H9 (cell line): ENCODE results near the gene ROBO1. TPM values are rescaled to one million over a fixed set of nuclear protein-coding genes. Genes with fewer than 3 reads are reported as not detected.

Source experiments
- DNase-seq: peaks from one replicate; pipeline ENCODE4 v3.0.0-alpha.2; 2017
- H2AFZ ChIP-seq: one replicate; pipeline ENCODE4 v1.6.1; 2013; ENCODE audit warnings: mild to moderate bottlenecking, low read length, control low read depth, moderate library complexity
- H2AK5ac ChIP-seq: 2 replicates; pipeline ENCODE4 v1.6.1; 2013; ENCODE audit warnings: low read length, control low read depth, mixed read lengths; ENCODE audit not compliant: insufficient read length
- H2BK120ac ChIP-seq: one replicate; pipeline ENCODE4 v1.6.1; 2013; ENCODE audit warnings: low read depth, mild to moderate bottlenecking, low read length, control low read depth, inconsistent platforms; ENCODE audit not compliant: poor library complexity, severe bottlenecking
- H2BK12ac ChIP-seq: 2 replicates; pipeline ENCODE4 v1.6.1; 2013; ENCODE audit warnings: low read length, control low read depth, mixed read lengths, low read depth; ENCODE audit not compliant: insufficient read length
- H2BK15ac ChIP-seq: 2 replicates; pipeline ENCODE4 v1.6.1; 2013; ENCODE audit warnings: low read depth, low read length, control low read depth
- H2BK20ac ChIP-seq: one replicate; pipeline ENCODE4 v1.6.1; 2013; ENCODE audit warnings: low read depth, mild to moderate bottlenecking, low read length, control low read depth, inconsistent platforms; ENCODE audit not compliant: poor library complexity, severe bottlenecking
- H2BK5ac ChIP-seq: 2 replicates; pipeline ENCODE4 v1.6.1; 2013; ENCODE audit warnings: low read length, control low read depth, mixed read lengths; ENCODE audit not compliant: insufficient read length
- H3K14ac ChIP-seq: 2 replicates; pipeline ENCODE4 v1.6.1; 2013; ENCODE audit warnings: low read length, control low read depth; ENCODE audit not compliant: insufficient read depth
- H3K18ac ChIP-seq: 2 replicates; pipeline ENCODE4 v1.6.1; 2013; ENCODE audit warnings: low read depth, mild to moderate bottlenecking, mixed read lengths, low read length, control low read depth; ENCODE audit not compliant: insufficient read length
- H3K23ac ChIP-seq: 2 replicates; pipeline ENCODE4 v1.6.1; 2013; ENCODE audit warnings: low read length, control low read depth, mixed read lengths, low read depth; ENCODE audit not compliant: insufficient read length
- H3K23me2 ChIP-seq: 2 replicates; pipeline ENCODE4 v1.6.1; 2013; ENCODE audit warnings: low read depth, mild to moderate bottlenecking, mixed read lengths, low read length, control low read depth; ENCODE audit not compliant: insufficient read length, poor library complexity, severe bottlenecking
- H3K27ac ChIP-seq: 2 replicates; pipeline ENCODE4 v1.5.1; 2013; ENCODE audit warnings: low read length, control low read depth, mixed read lengths, low read depth; ENCODE audit not compliant: insufficient read length
- H3K27me3 ChIP-seq: 2 replicates; pipeline ENCODE4 v1.6.1; 2013; ENCODE audit warnings: low read length, control low read depth, inconsistent platforms; ENCODE audit not compliant: insufficient read depth
- H3K4ac ChIP-seq: 2 replicates; pipeline ENCODE4 v1.6.1; 2013; ENCODE audit warnings: low read depth, mild to moderate bottlenecking, control low read depth, inconsistent platforms, low read length, moderate library complexity
- H3K4me1 ChIP-seq: 2 replicates; pipeline ENCODE4 v1.6.1; 2013; ENCODE audit warnings: low read length, control low read depth, inconsistent platforms; ENCODE audit not compliant: insufficient read depth
- H3K4me2 ChIP-seq: 2 replicates; pipeline ENCODE4 v1.6.1; 2013; ENCODE audit warnings: low read length, control low read depth, mixed read lengths; ENCODE audit not compliant: insufficient read length, insufficient read depth
- H3K56ac ChIP-seq: 2 replicates; pipeline ENCODE4 v1.6.1; 2013; ENCODE audit warnings: low read depth, mild to moderate bottlenecking, mixed read lengths, low read length, control low read depth; ENCODE audit not compliant: insufficient read length
- H3K79me1 ChIP-seq: 2 replicates; pipeline ENCODE4 v1.6.1; 2013; ENCODE audit warnings: low read depth, mild to moderate bottlenecking, moderate library complexity, low read length, control low read depth, inconsistent platforms; ENCODE audit not compliant: insufficient read depth, poor library complexity, severe bottlenecking
- H3K79me2 ChIP-seq: 2 replicates; pipeline ENCODE4 v1.6.1; 2013; ENCODE audit warnings: low read length, control low read depth, inconsistent platforms; ENCODE audit not compliant: insufficient read depth
- H3K9ac ChIP-seq: 2 replicates; pipeline ENCODE4 v1.6.1; 2013; ENCODE audit warnings: low read length, control low read depth, mixed read lengths; ENCODE audit not compliant: insufficient read length; ENCODE audit errors: extremely low read depth
- H3K9me3 ChIP-seq: one replicate; pipeline ENCODE4 v1.6.1; 2013; ENCODE audit warnings: low read depth, low read length, inconsistent platforms; ENCODE audit not compliant: control insufficient read depth
- H3T11ph ChIP-seq: one replicate; pipeline ENCODE4 v1.6.1; 2013; ENCODE audit warnings: mild to moderate bottlenecking, low read length, control low read depth, inconsistent platforms
- H4K20me1 ChIP-seq: one replicate; pipeline ENCODE4 v1.6.1; 2013; ENCODE audit not compliant: control insufficient read depth, insufficient read length, insufficient read depth
- H4K5ac ChIP-seq: 2 replicates; pipeline ENCODE4 v1.6.1; 2013; ENCODE audit warnings: low read depth, mild to moderate bottlenecking, mixed read lengths, low read length, control low read depth; ENCODE audit not compliant: insufficient read length
- H4K8ac ChIP-seq: replicated peaks from 2 replicates; pipeline ENCODE4 v1.6.1; 2013; ENCODE audit warnings: low read length, control low read depth, mixed read lengths, low read depth; ENCODE audit not compliant: insufficient read length
- H4K91ac ChIP-seq: 2 replicates; pipeline ENCODE4 v1.6.1; 2013; ENCODE audit warnings: low read depth, mild to moderate bottlenecking, moderate library complexity, mixed read lengths, low read length, control low read depth; ENCODE audit not compliant: insufficient read length
- H3K27ac Mint-ChIP-seq, 3 experiments: 2 replicates in 2 of 3; 3 replicates in 1 of 3; pipeline ENCODE4 v1.8.0; 2020 to 2021; ENCODE audit warnings: mixed read lengths in 3 of 3, mild to moderate bottlenecking in 1 of 3, moderate library complexity in 1 of 3
- H3K27me3 Mint-ChIP-seq: 2 replicates; pipeline ENCODE4 v1.8.0; 2021; ENCODE audit warnings: low read depth, mild to moderate bottlenecking, moderate library complexity, mixed read lengths
- H3K36me3 Mint-ChIP-seq, 3 experiments: 2 replicates in 2 of 3; 3 replicates in 1 of 3; pipeline ENCODE4 v1.8.0; 2020 to 2021; ENCODE audit warnings: low read depth in 3 of 3, mixed read lengths in 3 of 3; ENCODE audit not compliant: insufficient read depth in 1 of 3
- H3K4me1 Mint-ChIP-seq, 2 experiments: 2 replicates each; pipeline ENCODE4 v1.8.0; 2020; ENCODE audit warnings: mixed read lengths in 2 of 2
- H3K4me3 Mint-ChIP-seq, 2 experiments: 2 replicates in 1 of 2; 3 replicates in 1 of 2; pipeline ENCODE4 v1.8.0; 2020 to 2021; ENCODE audit warnings: mild to moderate bottlenecking in 2 of 2, mixed read lengths in 2 of 2, moderate library complexity in 1 of 2
- H3K9me3 Mint-ChIP-seq, 2 experiments: 2 replicates in 1 of 2; 3 replicates in 1 of 2; pipeline ENCODE4 v1.8.0; 2020; ENCODE audit warnings: mild to moderate bottlenecking in 2 of 2, mixed read lengths in 2 of 2, moderate library complexity in 1 of 2
- WGBS: extraction: QIAGEN DNeasy Blood & Tissue Kit; methylation state at CpG from one replicate; pipeline ENCODE4 v1.1.7; 2013; ENCODE audit warnings: missing lambda C conversion rate, low lambda C conversion rate, mixed read lengths; ENCODE audit not compliant: insufficient read length; ENCODE audit errors: extremely low coverage; 5-methylcytosine and 5-hydroxymethylcytosine counted together
- total RNA-seq: library from RNA; stranded (reverse); gene quantifications from 2 replicates; pipeline ENCODE4 v1.2.1, GENCODE V29; 2021
- TF ChIP-seq, protein P1 (sequence below): fragments of 200-600 bp; sonication (generic); conservative IDR thresholded peaks from 3 replicates; pipeline ENCODE4 v1.8.0; 2021; ENCODE audit warnings: antibody characterized with exemption, mild to moderate bottlenecking

Gene ROBO1
- total RNA-seq, 1 experiment from 2014 or later, result 62.7 TPM

DNA sequence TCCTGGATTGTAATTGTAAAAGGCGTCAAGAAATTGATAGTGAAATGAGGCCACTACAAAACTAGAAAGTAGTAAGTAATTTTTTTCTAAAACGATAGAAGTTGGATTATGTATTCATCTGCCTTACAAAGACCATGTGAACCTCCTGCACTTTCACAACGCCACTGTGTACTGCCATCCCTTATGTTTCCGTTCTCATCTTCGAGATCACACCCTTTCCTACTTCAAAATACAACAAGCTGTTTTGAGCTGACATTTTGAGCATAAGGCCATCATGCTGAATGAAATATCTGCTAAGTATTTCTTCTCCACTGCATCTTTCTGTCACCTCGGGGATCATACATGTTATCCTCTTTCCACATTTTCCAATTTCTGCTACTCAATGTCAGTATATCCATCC is 885.5 kb downstream of the ROBO1 start:
- Histone ChIP-seq H4K20me1 (no peaks in the 10 kb centered on the region), H2AK5ac (no peak overlapping the region), H3K23me2 (no peaks in the 10 kb centered on the region), H3T11ph (no peak overlapping the region), H4K8ac (no peak overlapping the region), H3K14ac (no peak overlapping the region), H2BK15ac (no peak overlapping the region), H3K9ac (no peak overlapping the region), H3K23ac (no peak overlapping the region), H3K79me1 (peaks cover 6% of the 10 kb centered on the region), H3K79me2 (no peaks in the 10 kb centered on the region), H4K5ac (no peak overlapping the region), H3K4me1 (no peaks in the 10 kb centered on the region; the same call in 1 of the 2 replicates), H3K27me3 (no peaks in the 10 kb centered on the region), H2BK5ac (no peak overlapping the region), H3K27ac (no peak overlapping the region), H2BK12ac (no peak overlapping the region), H2AFZ (no peak overlapping the region), H3K18ac (no peak overlapping the region), H3K4me2 (no peak overlapping the region), H3K4ac (no peak overlapping the region), H4K91ac (no peak overlapping the region), H3K56ac (no peak overlapping the region), H2BK120ac (no peak overlapping the region), H2BK20ac (no peak overlapping the region), H3K9me3 (no peaks in the 10 kb centered on the region)
- no peak for DNase-seq
- WGBS, result no CpG with 5 or more reads among the region's 6 CpGs
- H3K27me3 Mint-ChIP-seq, result no peaks in the 10 kb centered on the region
- H3K9me3 Mint-ChIP-seq, result no peaks in the 10 kb centered on the region
- peak overlapping the region in 1 of 3 experiments; percentile 37; a peak in 2 of 7 replicates for H3K27ac Mint-ChIP-seq
- peaks cover 29 to 31% of the 10 kb centered on the region in 2 experiments for H3K4me1 Mint-ChIP-seq
- peaks cover 0 to 5% (median 0%) of the 10 kb centered on the region in 3 experiments; a peak in 1 of 7 replicates for H3K36me3 Mint-ChIP-seq
- H3K4me3 Mint-ChIP-seq, result no peak overlapping the region
- TF ChIP-seq, protein P1, sequence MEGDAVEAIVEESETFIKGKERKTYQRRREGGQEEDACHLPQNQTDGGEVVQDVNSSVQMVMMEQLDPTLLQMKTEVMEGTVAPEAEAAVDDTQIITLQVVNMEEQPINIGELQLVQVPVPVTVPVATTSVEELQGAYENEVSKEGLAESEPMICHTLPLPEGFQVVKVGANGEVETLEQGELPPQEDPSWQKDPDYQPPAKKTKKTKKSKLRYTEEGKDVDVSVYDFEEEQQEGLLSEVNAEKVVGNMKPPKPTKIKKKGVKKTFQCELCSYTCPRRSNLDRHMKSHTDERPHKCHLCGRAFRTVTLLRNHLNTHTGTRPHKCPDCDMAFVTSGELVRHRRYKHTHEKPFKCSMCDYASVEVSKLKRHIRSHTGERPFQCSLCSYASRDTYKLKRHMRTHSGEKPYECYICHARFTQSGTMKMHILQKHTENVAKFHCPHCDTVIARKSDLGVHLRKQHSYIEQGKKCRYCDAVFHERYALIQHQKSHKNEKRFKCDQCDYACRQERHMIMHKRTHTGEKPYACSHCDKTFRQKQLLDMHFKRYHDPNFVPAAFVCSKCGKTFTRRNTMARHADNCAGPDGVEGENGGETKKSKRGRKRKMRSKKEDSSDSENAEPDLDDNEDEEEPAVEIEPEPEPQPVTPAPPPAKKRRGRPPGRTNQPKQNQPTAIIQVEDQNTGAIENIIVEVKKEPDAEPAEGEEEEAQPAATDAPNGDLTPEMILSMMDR, result no peak
